ENCODE results near the gene NPRL2. TPM values are rescaled to one million over a fixed set of nuclear protein-coding genes. Genes with fewer than 3 reads are reported as not detected.

Gene NPRL2
- total and polyA plus RNA-seq, 9 of the 15 experiments (the other 6 are each of a cell fraction or from before 2014, with no cell fraction given): 17.4 to 40.4 (median 24.4) TPM

- TF ChIP-seq VEZF1 (CRISPR knock-in tag; IDR thresholded peaks at IDR 0.05): peak; percentile 61
- TF ChIP-seq XRCC5 (IDR thresholded peaks at IDR 0.05; ENCODE audit: low read depth, low read length): no peak
- no peak for TF ChIP-seq FOXA1 (IDR thresholded peaks at IDR 0.05; ENCODE audit: borderline replicate concordance)
- no peak for TF ChIP-seq HSF4 (CRISPR knock-in tag; IDR thresholded peaks at IDR 0.05; ENCODE audit: borderline replicate concordance)
- no peak for TF ChIP-seq ZBTB49 (CRISPR knock-in tag; IDR thresholded peaks at IDR 0.05; ENCODE audit: borderline replicate concordance)
- no peak for TF ChIP-seq ZFP36 (IDR thresholded peaks at IDR 0.05; ENCODE audit: low read depth, low read length, partially characterized antibody)
- TF ChIP-seq ZBTB1 (CRISPR knock-in tag; IDR thresholded peaks at IDR 0.05; ENCODE audit: borderline replicate concordance, low read depth): no peak
- peak; percentile 67 for TF ChIP-seq MEIS2 (IDR thresholded peaks at IDR 0.05; ENCODE audit: partially characterized antibody)
- TF ChIP-seq CBX1 (IDR thresholded peaks at IDR 0.05; ENCODE audit: low read depth): no peak
- TF ChIP-seq FUS (optimal IDR thresholded peaks at IDR 0.05; ENCODE audit: low read depth, low read length): no peak
- TF ChIP-seq NFIC (IDR thresholded peaks at IDR 0.05): peak; percentile 27; the same call in 1 of the 2 replicates
- peak; percentile 92 for TF ChIP-seq CREB3L1 (IDR thresholded peaks at IDR 0.05; ENCODE audit: borderline replicate concordance, low read depth)
- no peak for TF ChIP-seq CBX3 (IDR thresholded peaks at IDR 0.05; ENCODE audit: borderline replicate concordance in 1 of 2, low read length in 2 of 2)
- TF ChIP-seq SMAD2 (IDR thresholded peaks at IDR 0.05; ENCODE audit: low read depth, low read length): peak; percentile 89; the same call in 1 of the 2 replicates
- peak; percentile 22 for TF ChIP-seq CCNT2 (IDR thresholded peaks at IDR 0.05; ENCODE audit: borderline replicate concordance, extremely low read depth, insufficient read length, low read depth, low read length)
- TF ChIP-seq KDM5B (IDR thresholded peaks at IDR 0.05; ENCODE audit: insufficient replicate concordance, low read depth, low read length): peak; percentile 34
- TF ChIP-seq EP400 (IDR thresholded peaks at IDR 0.05): peak; percentile 37; the same call in 1 of the 2 replicates
- no peak for TF ChIP-seq PRPF4 (IDR thresholded peaks at IDR 0.05; ENCODE audit: insufficient read depth, low read depth, low read length, poor library complexity, severe bottlenecking)
- no peak for TF ChIP-seq ZNF668 (CRISPR knock-in tag; IDR thresholded peaks at IDR 0.05)
- TF ChIP-seq L3MBTL2 (IDR thresholded peaks at IDR 0.05): peak; percentile 82
Observed at GRCh38 chr3:50358911-50359759, 8.6 kb upstream of the NPRL2 start, which contains the start of gene TMEM115 (continued).

Data from K562 (cell line).